ENCODE results near the gene TMEM150C.

DNA sequence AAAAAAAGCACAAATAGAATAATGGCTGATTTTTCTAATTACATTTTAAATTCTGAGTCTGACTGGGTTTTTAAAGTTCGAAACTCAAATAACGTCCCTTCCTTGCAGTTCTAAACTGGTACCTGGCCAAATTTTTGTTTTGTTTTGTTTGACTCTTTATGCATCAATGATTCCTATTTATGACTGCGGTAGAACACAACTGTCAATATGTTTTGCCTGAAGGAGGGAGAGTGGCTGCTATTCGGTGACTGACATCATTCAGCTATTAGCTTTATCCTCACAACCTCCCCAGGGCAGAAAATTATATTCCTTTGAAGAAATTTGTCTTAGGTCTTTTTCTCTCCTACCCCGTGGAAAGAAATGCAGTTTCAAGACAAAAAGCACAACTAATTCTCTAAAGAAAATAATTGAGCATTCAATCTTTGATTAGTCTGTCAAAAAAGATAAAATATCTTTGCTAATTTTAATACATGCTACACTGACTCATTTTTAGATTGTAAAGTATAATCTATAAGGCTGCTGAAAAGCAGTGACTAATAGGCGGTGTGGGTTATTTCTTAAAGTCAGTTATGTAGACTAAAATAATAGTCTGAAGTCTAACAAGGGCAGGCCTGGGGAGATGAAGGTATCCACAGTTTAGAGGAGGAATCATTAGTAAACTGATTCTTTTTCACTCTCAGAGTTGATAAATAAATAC lies 61.9 kb downstream of the TMEM150C start:
- no peak for TF ChIP-seq EZH2phosphoT487 (conservative IDR thresholded peaks at IDR 0.05; ENCODE audit: low read length)
- TF ChIP-seq, protein P1, sequence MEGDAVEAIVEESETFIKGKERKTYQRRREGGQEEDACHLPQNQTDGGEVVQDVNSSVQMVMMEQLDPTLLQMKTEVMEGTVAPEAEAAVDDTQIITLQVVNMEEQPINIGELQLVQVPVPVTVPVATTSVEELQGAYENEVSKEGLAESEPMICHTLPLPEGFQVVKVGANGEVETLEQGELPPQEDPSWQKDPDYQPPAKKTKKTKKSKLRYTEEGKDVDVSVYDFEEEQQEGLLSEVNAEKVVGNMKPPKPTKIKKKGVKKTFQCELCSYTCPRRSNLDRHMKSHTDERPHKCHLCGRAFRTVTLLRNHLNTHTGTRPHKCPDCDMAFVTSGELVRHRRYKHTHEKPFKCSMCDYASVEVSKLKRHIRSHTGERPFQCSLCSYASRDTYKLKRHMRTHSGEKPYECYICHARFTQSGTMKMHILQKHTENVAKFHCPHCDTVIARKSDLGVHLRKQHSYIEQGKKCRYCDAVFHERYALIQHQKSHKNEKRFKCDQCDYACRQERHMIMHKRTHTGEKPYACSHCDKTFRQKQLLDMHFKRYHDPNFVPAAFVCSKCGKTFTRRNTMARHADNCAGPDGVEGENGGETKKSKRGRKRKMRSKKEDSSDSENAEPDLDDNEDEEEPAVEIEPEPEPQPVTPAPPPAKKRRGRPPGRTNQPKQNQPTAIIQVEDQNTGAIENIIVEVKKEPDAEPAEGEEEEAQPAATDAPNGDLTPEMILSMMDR (IDR thresholded peaks at IDR 0.05; ENCODE audit: insufficient read depth, low read length, poor library complexity, severe bottlenecking): no peak

Measured in SU-DHL-6 (cell line).